ENCODE measurements around the gene ARID5B.

- no peak for TF ChIP-seq CTCF (IDR thresholded peaks at IDR 0.05)
- TF ChIP-seq POLR2A (IDR thresholded peaks at IDR 0.05): no peak
These were observed 43.1 kb downstream of the ARID5B start for GRCh38 chr10:61944410-61945147.

All from transverse colon (tissue), 3 donors.